OCI-LY3 (cell line): ENCODE results near the gene PTCHD1.

Experiments
- H2AFZ ChIP-seq: fragments of 200-600, 300-600 bp; shearing (Covaris generic); 2 replicates; pipeline ENCODE4 v1.6.0; 2014; ENCODE audit warnings: antibody characterized with exemption, low read depth, low read length
- H3K27ac ChIP-seq: fragments of 200-600, 300-600 bp; sonication (generic); 2 replicates; pipeline ENCODE4 v1.5.1; 2014; ENCODE audit warnings: mild to moderate bottlenecking, low read length, moderate library complexity, mixed read lengths
- H3K27me3 ChIP-seq: fragments of 200-600, 300-600 bp; sonication (generic); 2 replicates; pipeline ENCODE4 v1.6.1; 2014; ENCODE audit warnings: low read depth, low read length, mixed read lengths
- H3K36me3 ChIP-seq: fragments of 200-600, 300-600 bp; sonication (generic); replicated peaks from 2 replicates; pipeline ENCODE3; 2014; ENCODE audit warnings: low read depth, low read length, mixed read lengths
- H3K4me1 ChIP-seq: fragments of 300-600, 200-600 bp; sonication (generic); 2 replicates; pipeline ENCODE4 v1.6.1; 2014; ENCODE audit warnings: low read length, mixed read lengths
- H3K4me2 ChIP-seq: fragments of 200-600, 300-600 bp; sonication (generic); 2 replicates; pipeline ENCODE4 v1.6.1; 2014; ENCODE audit warnings: low read length, mixed read lengths
- H3K4me3 ChIP-seq: fragments of 300-600, 200-600 bp; sonication (generic); 2 replicates; pipeline ENCODE4 v1.5.1; 2014; ENCODE audit warnings: antibody characterized with exemption, mild to moderate bottlenecking, low read length, moderate library complexity
- H3K79me2 ChIP-seq: fragments of 300-600, 200-600 bp; shearing (Covaris generic); 2 replicates; pipeline ENCODE4 v1.6.1; 2014; ENCODE audit warnings: mild to moderate bottlenecking, low read length, mixed read lengths
- H3K9ac ChIP-seq: fragments of 300-600, 200-600 bp; shearing (Covaris generic); 2 replicates; pipeline ENCODE4 v1.6.0; 2014; ENCODE audit warnings: mild to moderate bottlenecking, low read length, moderate library complexity
- H3K9me3 ChIP-seq: fragments of 200-600, 300-600 bp; shearing (Covaris generic); 2 replicates; pipeline ENCODE4 v1.6.1; 2014; ENCODE audit warnings: low read length, mixed read lengths; ENCODE audit not compliant: insufficient read depth
- H4K20me1 ChIP-seq: fragments of 200-600, 300-600 bp; sonication (generic); 2 replicates; pipeline ENCODE4 v1.6.1; 2016; ENCODE audit warnings: low read length, mixed read lengths; ENCODE audit not compliant: insufficient read depth
- CTCF ChIP-seq: fragments of 200-600, 300-600 bp; sonication (generic); IDR thresholded peaks from 2 replicates; pipeline ENCODE4 v1.5.1; 2014; ENCODE audit warnings: antibody characterized with exemption, low read length, low read depth
- EZH2phosphoT487 ChIP-seq: fragments of 200-600 bp; shearing (Covaris generic); IDR thresholded peaks from 2 replicates; pipeline ENCODE4 v1.6.1; 2018; ENCODE audit warnings: antibody characterized with exemption, mixed run types, low read depth

PTCHD1 gene

DNA sequence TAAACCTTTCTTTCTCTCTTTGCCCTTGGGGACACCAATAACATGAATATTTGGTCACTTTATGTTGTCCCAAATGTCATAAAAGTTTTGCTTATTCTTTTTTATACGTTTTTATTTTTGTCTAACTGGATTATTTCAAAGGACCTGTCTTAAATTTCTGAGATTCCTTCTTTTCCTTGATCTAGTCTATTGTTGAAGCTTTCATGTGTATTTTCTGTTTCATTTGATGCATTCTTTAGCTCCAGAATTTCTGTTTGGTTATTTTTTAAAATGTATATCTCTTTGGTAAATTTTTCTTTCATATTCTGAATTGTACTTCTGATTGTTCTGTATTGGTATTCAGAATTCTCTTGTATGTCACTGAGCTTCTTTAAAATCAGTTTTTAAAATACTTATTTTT is 88.3 kb downstream of the PTCHD1 start:
- Histone ChIP-seq H3K4me1 (no peaks in the 10 kb centered on the region), H4K20me1 (no peaks in the 10 kb centered on the region), H2AFZ (no peak overlapping the region), H3K9me3 (no peaks in the 10 kb centered on the region), H3K4me3 (no peak overlapping the region), H3K4me2 (no peak overlapping the region), H3K36me3 (no peaks in the 10 kb centered on the region), H3K9ac (no peak overlapping the region), H3K79me2 (no peaks in the 10 kb centered on the region), H3K27me3 (no peaks in the 10 kb centered on the region), H3K27ac (no peak overlapping the region)
- TF ChIP-seq EZH2phosphoT487 (no peak), CTCF (no peak)

DNA sequence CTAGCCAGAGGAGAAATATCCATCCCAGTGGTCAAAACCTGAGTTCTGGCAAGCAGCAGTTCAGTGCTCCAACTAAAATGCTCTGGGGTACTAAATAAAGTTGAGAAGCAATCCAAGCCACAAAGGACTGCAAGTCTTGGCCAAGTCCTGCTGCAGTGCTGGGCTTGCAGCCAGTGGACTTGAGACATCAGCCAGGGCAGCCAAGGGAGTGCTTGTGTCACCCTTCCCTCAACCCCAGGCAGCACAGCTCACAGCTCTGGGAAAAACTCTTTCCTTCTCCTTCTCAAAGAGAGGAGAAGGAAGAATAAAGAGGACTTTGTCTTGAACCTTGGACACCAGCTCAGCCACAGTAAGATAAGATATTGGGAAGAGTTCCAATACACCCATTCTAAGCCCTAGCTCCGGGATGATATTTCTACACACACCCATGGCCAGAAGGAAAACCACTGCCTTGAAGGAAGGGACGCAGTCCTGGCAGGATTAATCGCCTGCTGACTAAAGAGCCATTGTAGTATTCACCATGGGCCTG is 99.8 kb downstream of the PTCHD1 start:
- Histone ChIP-seq H3K4me1 (no peaks in the 10 kb centered on the region), H3K9me3 (no peaks in the 10 kb centered on the region), H3K36me3 (no peaks in the 10 kb centered on the region), H4K20me1 (no peaks in the 10 kb centered on the region), H3K9ac (no peak overlapping the region), H3K79me2 (no peaks in the 10 kb centered on the region), H3K27me3 (no peaks in the 10 kb centered on the region), H2AFZ (no peak overlapping the region), H3K27ac (no peak overlapping the region), H3K4me3 (no peak overlapping the region), H3K4me2 (no peak overlapping the region)
- TF ChIP-seq CTCF = no peak
- no peak for TF ChIP-seq EZH2phosphoT487

DNA sequence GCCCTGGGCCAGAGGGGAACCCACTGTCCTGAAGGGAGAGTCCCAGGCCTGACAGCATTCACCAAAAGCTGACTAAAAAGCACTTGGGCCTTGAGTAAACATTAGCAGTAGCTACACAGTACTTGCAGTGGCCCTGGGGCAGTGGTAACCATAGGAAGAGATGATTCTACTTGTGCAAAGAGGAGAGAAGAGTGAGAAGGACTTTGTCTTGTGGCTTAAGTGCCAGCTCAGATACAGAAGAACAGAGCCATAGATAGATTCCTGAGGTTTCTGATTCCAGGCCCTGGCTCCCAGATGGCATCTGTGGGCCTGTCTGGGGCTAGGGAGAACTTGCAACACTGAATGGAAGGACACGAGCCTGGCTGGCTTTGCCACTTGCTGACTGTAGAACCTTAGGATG is 100.5 kb downstream of the PTCHD1 start:
- H3K4me1 ChIP-seq = no peaks in the 10 kb centered on the region
- H3K27ac ChIP-seq = no peak overlapping the region
- H3K27me3 ChIP-seq = no peaks in the 10 kb centered on the region
- H2AFZ ChIP-seq = no peak overlapping the region
- H3K36me3 ChIP-seq = no peaks in the 10 kb centered on the region
- H3K79me2 ChIP-seq = no peaks in the 10 kb centered on the region
- no peak overlapping the region for H3K4me3 ChIP-seq
- no peak overlapping the region for H3K9ac ChIP-seq
- H3K9me3 ChIP-seq = no peaks in the 10 kb centered on the region
- TF ChIP-seq EZH2phosphoT487 (no peak), CTCF (no peak)
- no peaks in the 10 kb centered on the region for H4K20me1 ChIP-seq
- H3K4me2 ChIP-seq = no peak overlapping the region

- Histone ChIP-seq H3K27me3 (no peaks in the 10 kb centered on the region), H3K79me2 (no peaks in the 10 kb centered on the region), H4K20me1 (no peaks in the 10 kb centered on the region), H3K36me3 (no peaks in the 10 kb centered on the region), H3K4me2 (no peak overlapping the region), H3K27ac (no peak overlapping the region), H3K9ac (no peak overlapping the region), H3K4me3 (no peak overlapping the region), H3K9me3 (no peaks in the 10 kb centered on the region), H2AFZ (no peak overlapping the region), H3K4me1 (no peaks in the 10 kb centered on the region)
- TF ChIP-seq EZH2phosphoT487 = no peak
- 0 out of 2 replicates have a peak, but pooled peaks have one; percentile 5 for TF ChIP-seq CTCF
Measured at GRCh38 chrX:23435575-23435974, 100.9 kb downstream of the PTCHD1 start.
